HEK293 (cell line): ENCODE measurements around the gene REC8.

Experiments
- CTCF ChIP-seq: fragments of 450-650 bp; formaldehyde crosslinking; IDR thresholded peaks from 2 replicates; pipeline ENCODE4 v1.5.1; 2016; ENCODE audit warnings: missing biosample characterization, missing genetic modification characterization
- REST ChIP-seq: fragments of 450-650 bp; formaldehyde crosslinking; IDR thresholded peaks from 2 replicates; pipeline ENCODE4 v1.5.1; 2016; ENCODE audit warnings: missing biosample characterization, missing genetic modification characterization
- ZBTB1 ChIP-seq: fragments of 450-650 bp; formaldehyde crosslinking; IDR thresholded peaks from 2 replicates; pipeline ENCODE4 v1.5.1; 2016; ENCODE audit warnings: missing biosample characterization, missing genetic modification characterization
- ZBTB7A ChIP-seq: fragments of 450-650 bp; formaldehyde crosslinking; IDR thresholded peaks from 2 replicates; pipeline ENCODE4 v1.5.1; 2016; ENCODE audit warnings: low read depth, missing biosample characterization, missing genetic modification characterization
- ZNF133 ChIP-seq: fragments of 450-650 bp; formaldehyde crosslinking; IDR thresholded peaks from 2 replicates; pipeline ENCODE4 v1.5.1; 2016; ENCODE audit warnings: missing biosample characterization, missing genetic modification characterization
- ZNF350 ChIP-seq: fragments of 450-650 bp; formaldehyde crosslinking; IDR thresholded peaks from 2 replicates; pipeline ENCODE4 v1.5.0; 2017; ENCODE audit warnings: missing biosample characterization, mild to moderate bottlenecking, missing genetic modification characterization
- ZNF37A ChIP-seq: fragments of 450-650 bp; IDR thresholded peaks from 2 replicates; pipeline ENCODE4 v1.5.1; 2018; ENCODE audit warnings: missing biosample characterization, missing genetic modification characterization

GRCh38 chr14:24132061-24132685, 39.7 kb upstream of the REC8 start:
- no peak for TF ChIP-seq ZNF133 (tag by site-specific recombination)
- TF ChIP-seq ZNF350 = no peak
- no peak for TF ChIP-seq ZBTB1 (tag by site-specific recombination)
- TF ChIP-seq REST (tag by site-specific recombination) = no peak
- no peak for TF ChIP-seq ZNF37A (tag by site-specific recombination)
- TF ChIP-seq CTCF = no peak
- no peak for TF ChIP-seq ZBTB7A (tag by site-specific recombination)
